Adrenal gland (tissue), 5 donors: ENCODE results near the gene KCNJ15.

Experiments
- CTCF ChIP-seq, 6 experiments: fragments of 450-650 bp in 4 of 6; fragments of 200-600 bp in 2 of 6; sonication (generic) in 1 of 6; IDR thresholded peaks; 1 replicate in 5 of 6; 2 replicates in 1 of 6; pipeline versions ENCODE4 v1.5.1 to v1.8.0; 2016 to 2021; ENCODE audit warnings: antibody characterized with exemption in 6 of 6, mild to moderate bottlenecking in 2 of 6, moderate library complexity in 1 of 6
- POLR2A ChIP-seq, 2 donors: fragments of 450-650 bp; IDR thresholded peaks; one replicate each; pipeline ENCODE4 v1.6.1; 2017; ENCODE audit warnings: antibody characterized with exemption in 2 of 2, mild to moderate bottlenecking in 2 of 2, moderate library complexity in 1 of 2
- donor health status: DM: no; HTN: no; CAD: no.

DNA sequence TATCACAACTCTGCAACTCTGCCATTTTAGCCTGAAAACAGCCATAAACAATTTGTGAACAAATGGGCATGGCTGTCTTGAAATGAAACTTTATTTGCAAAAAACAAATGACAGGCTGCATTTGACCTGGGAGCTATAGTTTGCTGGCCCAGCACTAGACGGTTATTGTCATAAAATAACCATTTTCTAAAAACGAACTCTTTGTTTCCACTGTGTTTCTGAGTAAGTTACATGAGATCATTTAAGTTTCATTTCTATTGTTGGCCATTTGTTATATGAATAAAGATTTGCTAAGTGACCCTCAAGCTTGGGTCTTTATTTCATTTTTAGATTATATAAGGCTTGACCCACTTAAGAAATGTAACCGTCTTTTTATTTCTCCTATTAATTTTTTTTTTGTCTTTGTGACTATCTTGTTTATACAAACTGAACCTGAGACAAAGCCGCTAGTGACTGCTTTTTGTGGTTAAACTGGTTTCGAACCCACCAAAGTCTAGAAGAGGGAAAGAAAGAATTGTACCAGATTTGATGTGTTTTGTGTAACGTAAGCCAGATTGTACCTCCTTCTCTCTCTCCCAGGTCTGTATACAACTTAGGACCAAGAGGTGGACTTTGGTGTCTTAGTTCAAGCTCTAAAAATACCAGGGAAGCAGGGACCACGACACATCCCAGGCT, 12.9 kb upstream of the KCNJ15 start:
- TF ChIP-seq CTCF (IDR thresholded peaks at IDR 0.05) (no peak), POLR2A (IDR thresholded peaks at IDR 0.05) (no peak)
